GM12875 (cell line): ENCODE results near the gene CACNA1E.

Experiments used
- H3K4me3 ChIP-seq: one replicate; pipeline ENCODE4 v1.5.1; 2011; ENCODE audit warnings: low read depth, low read length, control low read depth
- CTCF ChIP-seq: IDR thresholded peaks from 2 replicates; pipeline ENCODE4 v1.5.1; 2011; ENCODE audit warnings: low read depth, mild to moderate bottlenecking, control low read depth, inconsistent platforms, low read length, moderate library complexity, borderline replicate concordance; ENCODE audit not compliant: insufficient read depth

The CACNA1E gene

GRCh38 chr1:181551249-181551648 is 67.9 kb downstream of the CACNA1E start:
- H3K4me3 ChIP-seq = no peak overlapping the region
- no peak for TF ChIP-seq CTCF

- no peak overlapping the region for H3K4me3 ChIP-seq
- no peak for TF ChIP-seq CTCF
These were observed 68.4 kb downstream of the CACNA1E start for GRCh38 chr1:181551754-181552153.

GRCh38 chr1:181554465-181554864 is 71.1 kb downstream of the CACNA1E start:
- H3K4me3 ChIP-seq = no peak overlapping the region
- TF ChIP-seq CTCF = no peak

- TF ChIP-seq CTCF = no peak
- no peak overlapping the region for H3K4me3 ChIP-seq
These were observed 73.3 kb downstream of the CACNA1E start for GRCh38 chr1:181556631-181557030.

- H3K4me3 ChIP-seq = no peak overlapping the region
- no peak for TF ChIP-seq CTCF
These were observed 74.0 kb downstream of the CACNA1E start for GRCh38 chr1:181557313-181557712.

- no peak for TF ChIP-seq CTCF
- H3K4me3 ChIP-seq = no peak overlapping the region
These were observed 75.1 kb downstream of the CACNA1E start for GRCh38 chr1:181558416-181558815.

GRCh38 chr1:181559142-181559541 is 75.8 kb downstream of the CACNA1E start:
- TF ChIP-seq CTCF = no peak
- H3K4me3 ChIP-seq = no peak overlapping the region
